ENCODE results near the gene CORO7. TPM values are rescaled to one million over a fixed set of nuclear protein-coding genes. Genes with fewer than 3 reads are reported as not detected.

CORO7 gene
- total and polyA plus RNA-seq, 5 donors from 2014 or later: 52.5 to 718 (median 63.6) TPM

- Mint-ChIP-seq H3K27ac (no peak overlapping the region), H3K4me1 (peaks cover 4 to 17% (median 7%) of the 10 kb centered on the region in 4 donors), H3K27me3 (peaks cover 18% of the 10 kb centered on the region), H3K4me3 (peak overlapping the region in 2 of 4 donors; percentile 67 to 71), H3K36me3 (no peaks in the 10 kb centered on the region), H3K9me3 (peaks cover 0 to 2% (median 0%) of the 10 kb centered on the region in 7 donors)
- Histone ChIP-seq H3K4me1 (ENCODE audit: control insufficient read depth, insufficient read depth, low read length, poor library complexity, severe bottlenecking) (peaks cover 34% of the 10 kb centered on the region), H3K36me3 (ENCODE audit: control insufficient read depth, insufficient read depth, low read length) (no peaks in the 10 kb centered on the region), H3K4me3 (ENCODE audit: low read depth, low read length) (no peak overlapping the region), H3K27me3 (ENCODE audit: control insufficient read depth, insufficient read depth, low read length) (peaks cover 6% of the 10 kb centered on the region), H3K9me3 (ENCODE audit: control insufficient read depth in 2 of 2, low read length in 2 of 2) (no peaks in the 10 kb centered on the region), H3K27ac (ENCODE audit: insufficient read depth, low read length, poor library complexity, severe bottlenecking) (no peak overlapping the region)
- ATAC-seq (ENCODE audit: low read depth in 2 of 2): no peak
- DNase-seq: no peak
Observed at GRCh38 chr16:4317532-4318450, 98.6 kb downstream of the CORO7 start.

DNA sequence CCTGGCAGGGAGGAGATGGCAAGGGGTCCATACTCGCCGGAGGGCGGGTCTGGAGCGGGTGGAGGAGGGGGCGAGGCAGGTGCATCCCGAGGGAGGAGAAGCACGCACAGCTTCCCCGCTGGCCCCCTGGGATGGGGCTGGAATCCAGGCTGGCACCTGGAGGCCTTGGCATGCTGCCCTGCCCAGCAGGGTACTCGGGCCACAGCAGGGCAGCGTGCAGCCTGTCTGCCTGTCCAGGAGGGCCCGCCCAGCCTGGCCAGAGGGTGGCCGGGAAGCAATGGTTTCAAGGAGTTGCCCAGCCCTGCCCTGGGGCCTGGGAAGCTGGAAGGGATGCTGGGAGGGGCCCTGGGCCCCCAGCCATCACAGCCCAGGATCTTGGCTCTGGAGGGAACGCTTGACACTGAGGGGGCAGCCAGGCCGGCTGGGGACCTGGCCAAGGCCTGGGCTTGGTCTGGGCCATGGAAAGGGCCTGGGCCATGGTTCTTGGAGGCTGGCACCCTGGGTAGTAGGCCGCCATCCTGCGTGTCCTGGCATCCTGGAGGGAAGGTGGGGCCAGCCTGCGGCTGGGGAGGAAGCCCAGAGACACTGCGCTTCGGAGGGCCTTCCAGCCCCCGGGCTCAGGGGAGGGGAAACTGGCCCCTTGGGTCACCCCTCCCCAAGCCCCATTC, 99.4 kb downstream of the CORO7 start:
- Mint-ChIP-seq H3K4me1 (peaks cover 4 to 17% (median 7%) of the 10 kb centered on the region in 4 donors), H3K9me3 (peaks cover 0 to 2% (median 0%) of the 10 kb centered on the region in 7 donors), H3K36me3 (no peaks in the 10 kb centered on the region), H3K27ac (no peak overlapping the region), H3K4me3 (no peak overlapping the region), H3K27me3 (peaks cover 18% of the 10 kb centered on the region)
- H3K4me3 ChIP-seq (ENCODE audit: low read depth, low read length): no peak overlapping the region
- no peaks in the 10 kb centered on the region for H3K9me3 ChIP-seq (ENCODE audit: control insufficient read depth in 2 of 2, low read length in 2 of 2)
- DNase-seq (no peak), ATAC-seq (ENCODE audit: low read depth in 2 of 2) (no peak)
- H3K4me1 ChIP-seq (ENCODE audit: control insufficient read depth, insufficient read depth, low read length, poor library complexity, severe bottlenecking): peaks cover 34% of the 10 kb centered on the region
- H3K36me3 ChIP-seq (ENCODE audit: control insufficient read depth, insufficient read depth, low read length): no peaks in the 10 kb centered on the region
- H3K27me3 ChIP-seq (ENCODE audit: control insufficient read depth, insufficient read depth, low read length): peaks cover 6% of the 10 kb centered on the region
- H3K27ac ChIP-seq (ENCODE audit: insufficient read depth, low read length, poor library complexity, severe bottlenecking): no peak overlapping the region

GRCh38 chr16:4316108-4316863, 100.1 kb downstream of the CORO7 start:
- Histone ChIP-seq H3K36me3 (ENCODE audit: control insufficient read depth, insufficient read depth, low read length) (no peaks in the 10 kb centered on the region), H3K9me3 (ENCODE audit: control insufficient read depth in 2 of 2, low read length in 2 of 2) (no peaks in the 10 kb centered on the region), H3K27ac (ENCODE audit: insufficient read depth, low read length, poor library complexity, severe bottlenecking) (no peak overlapping the region), H3K4me3 (ENCODE audit: low read depth, low read length) (no peak overlapping the region), H3K27me3 (ENCODE audit: control insufficient read depth, insufficient read depth, low read length) (peaks cover 6% of the 10 kb centered on the region), H3K4me1 (ENCODE audit: control insufficient read depth, insufficient read depth, low read length, poor library complexity, severe bottlenecking) (peaks cover 34% of the 10 kb centered on the region)
- Mint-ChIP-seq H3K27ac (no peak overlapping the region), H3K27me3 (peaks cover 18% of the 10 kb centered on the region), H3K4me3 (no peak overlapping the region), H3K4me1 (peaks cover 4 to 17% (median 7%) of the 10 kb centered on the region in 4 donors), H3K36me3 (no peaks in the 10 kb centered on the region), H3K9me3 (peaks cover 0 to 2% (median 0%) of the 10 kb centered on the region in 7 donors)
- no peak for DNase-seq
- no peak for ATAC-seq (ENCODE audit: low read depth in 2 of 2)

DNA sequence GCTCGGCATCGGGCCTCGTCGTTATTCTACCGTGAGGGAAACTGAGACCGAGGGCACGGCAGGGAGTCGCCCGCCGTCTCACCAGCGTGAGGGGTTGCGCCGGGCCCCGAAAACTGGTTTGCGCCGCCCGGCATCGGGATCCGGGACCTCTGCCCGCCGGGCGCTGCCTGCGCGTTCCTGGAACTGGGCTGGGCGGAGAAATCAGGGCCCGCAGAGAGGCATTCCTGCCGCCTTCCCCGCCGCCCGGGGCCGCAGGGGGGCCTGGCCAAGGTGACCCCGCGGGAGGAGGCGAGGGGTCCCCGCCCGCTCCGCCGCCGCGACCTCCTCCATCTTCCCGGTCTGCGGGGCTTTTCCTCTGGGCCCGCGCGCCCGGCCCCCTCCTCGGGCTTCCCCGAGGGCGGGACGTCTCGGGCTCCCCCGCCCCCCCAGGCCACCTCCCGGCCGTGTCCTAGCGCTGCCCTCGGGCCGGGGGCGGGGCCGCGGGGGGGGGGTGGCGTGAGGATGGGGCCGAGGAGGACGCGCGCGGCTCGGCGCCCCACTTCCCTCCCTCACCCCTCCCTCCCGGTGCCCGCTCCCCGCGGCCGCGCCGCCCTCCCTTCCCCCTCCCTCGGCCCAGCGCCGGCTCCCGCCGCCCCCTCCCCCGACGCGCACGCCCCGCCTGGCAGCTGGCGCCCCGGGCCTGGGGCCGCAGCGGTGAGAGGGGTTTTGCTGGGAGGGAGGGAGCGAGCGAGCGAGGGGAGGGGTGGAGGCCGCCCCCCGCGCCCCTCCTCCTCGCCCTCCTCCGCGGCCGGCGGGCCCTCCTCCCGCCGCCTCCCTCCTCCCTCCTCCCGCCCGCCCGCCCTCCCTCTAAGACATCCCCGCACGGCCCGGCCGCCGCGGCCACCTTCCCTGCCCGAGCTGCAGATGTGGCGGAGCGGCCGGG, 100.9 kb downstream of the CORO7 start, which contains the start of gene GLIS2:
Gene GLIS2, plus strand, starts transcription at position 882 of the 922 bp plus-strand sequence. CDS start 16,214 bp downstream, outside the sequence.
- Histone ChIP-seq H3K27ac (ENCODE audit: insufficient read depth, low read length, poor library complexity, severe bottlenecking) (no peak within 1 kb of the TSS), H3K4me3 (ENCODE audit: low read depth, low read length) (no peak within 1 kb of the TSS), H3K36me3 (ENCODE audit: control insufficient read depth, insufficient read depth, low read length) (no peaks in the 10 kb centered on the region), H3K9me3 (ENCODE audit: control insufficient read depth in 2 of 2, low read length in 2 of 2) (no peaks in the 10 kb centered on the region), H3K4me1 (ENCODE audit: control insufficient read depth, insufficient read depth, low read length, poor library complexity, severe bottlenecking) (peaks cover 34% of the 10 kb centered on the region), H3K27me3 (ENCODE audit: control insufficient read depth, insufficient read depth, low read length) (peaks cover 6% of the 10 kb centered on the region)
- H3K27ac Mint-ChIP-seq: peak within 1 kb of the TSS in 1 of 3 donors; percentile 71
- no peaks in the 10 kb centered on the region for H3K36me3 Mint-ChIP-seq
- H3K9me3 Mint-ChIP-seq: peaks cover 0 to 2% (median 0%) of the 10 kb centered on the region in 7 donors
- DNase-seq (peak in 1 of 3 donors; percentile 38), ATAC-seq (ENCODE audit: low read depth in 2 of 2) (no peak)
- peaks cover 18% of the 10 kb centered on the region for H3K27me3 Mint-ChIP-seq
- H3K4me3 Mint-ChIP-seq: peak within 1 kb of the TSS; percentile 88 to 96 (median 92)
- H3K4me1 Mint-ChIP-seq: peaks cover 4 to 17% (median 7%) of the 10 kb centered on the region in 4 donors

- Histone ChIP-seq H3K4me3 (ENCODE audit: low read depth, low read length) (no peak overlapping the region), H3K27me3 (ENCODE audit: control insufficient read depth, insufficient read depth, low read length) (peaks cover 6% of the 10 kb centered on the region), H3K4me1 (ENCODE audit: control insufficient read depth, insufficient read depth, low read length, poor library complexity, severe bottlenecking) (peaks cover 31% of the 10 kb centered on the region), H3K9me3 (ENCODE audit: control insufficient read depth in 2 of 2, low read length in 2 of 2) (no peaks in the 10 kb centered on the region), H3K27ac (ENCODE audit: insufficient read depth, low read length, poor library complexity, severe bottlenecking) (no peak overlapping the region), H3K36me3 (ENCODE audit: control insufficient read depth, insufficient read depth, low read length) (no peaks in the 10 kb centered on the region)
- Mint-ChIP-seq H3K27ac (peak overlapping the region in 2 of 3 donors; percentile 71 to 90), H3K4me1 (peaks cover 4 to 17% (median 7%) of the 10 kb centered on the region in 4 donors), H3K9me3 (peaks cover 0 to 2% (median 0%) of the 10 kb centered on the region in 7 donors), H3K4me3 (peak overlapping the region; percentile 88 to 96 (median 92)), H3K36me3 (no peaks in the 10 kb centered on the region), H3K27me3 (peaks cover 18% of the 10 kb centered on the region)
- DNase-seq (peak in 2 of 3 donors; percentile 39 to 50), ATAC-seq (ENCODE audit: low read depth in 2 of 2) (peak in 1 of 2 donors; percentile 21)
Observed at GRCh38 chr16:4314532-4315185, 101.7 kb downstream of the CORO7 start.

DNA sequence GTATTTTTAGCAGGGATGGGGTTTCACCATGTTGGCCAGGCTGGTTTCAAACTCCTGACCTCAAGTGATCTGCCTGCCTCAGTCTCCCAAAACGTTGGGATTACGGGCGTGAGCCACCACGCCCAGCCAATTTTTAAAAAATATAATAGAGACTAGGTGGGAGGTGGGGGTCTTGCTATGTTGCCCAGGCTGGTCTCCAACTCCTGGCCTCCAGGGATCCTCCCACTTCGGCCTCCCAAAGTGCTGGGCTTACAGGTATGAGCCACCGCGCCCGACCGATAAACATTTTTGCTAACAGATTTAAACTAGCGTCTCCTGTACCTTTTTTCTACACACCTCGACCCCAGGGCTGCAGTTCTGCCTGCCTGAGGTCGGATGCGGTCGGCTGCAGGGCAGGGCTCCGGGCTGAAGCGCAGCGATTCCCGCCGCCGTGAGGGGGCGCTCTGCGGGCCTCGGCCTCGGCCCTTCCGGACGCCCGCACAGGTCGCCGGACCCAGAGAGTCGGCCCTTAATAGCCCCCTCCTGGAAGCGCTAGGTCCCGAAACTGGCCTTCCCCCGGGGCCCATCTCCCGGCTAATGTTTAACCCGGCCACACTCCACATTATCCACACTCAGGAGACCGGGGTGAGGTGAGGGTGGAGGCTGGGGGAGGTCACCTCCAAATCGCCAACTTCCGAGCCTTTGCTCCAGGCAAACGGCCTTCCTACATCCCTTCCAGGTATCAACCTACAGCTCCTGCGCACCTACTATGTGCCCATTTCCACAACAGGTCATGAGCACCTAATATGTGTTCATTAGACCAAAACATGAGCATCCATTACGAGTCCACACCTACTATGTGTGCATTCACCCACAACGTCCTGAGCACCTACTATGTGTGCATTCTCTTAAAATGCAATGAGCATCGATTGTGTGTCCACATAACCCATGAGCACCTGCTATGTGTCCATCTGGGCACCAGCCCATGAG, 102.5 kb downstream of the CORO7 start:
- H3K36me3 Mint-ChIP-seq: no peaks in the 10 kb centered on the region
- peaks cover 18% of the 10 kb centered on the region for H3K27me3 Mint-ChIP-seq
- H3K4me1 Mint-ChIP-seq: peaks cover 4 to 14% (median 7%) of the 10 kb centered on the region in 4 donors
- no peak overlapping the region for H3K27ac ChIP-seq (ENCODE audit: insufficient read depth, low read length, poor library complexity, severe bottlenecking)
- no peaks in the 10 kb centered on the region for H3K9me3 ChIP-seq (ENCODE audit: control insufficient read depth in 2 of 2, low read length in 2 of 2)
- peak overlapping the region in 1 of 3 donors; percentile 71 for H3K27ac Mint-ChIP-seq
- H3K4me3 ChIP-seq (ENCODE audit: low read depth, low read length): no peak overlapping the region
- H3K9me3 Mint-ChIP-seq: peaks cover 0 to 2% (median 0%) of the 10 kb centered on the region in 7 donors
- H3K27me3 ChIP-seq (ENCODE audit: control insufficient read depth, insufficient read depth, low read length): peaks cover 6% of the 10 kb centered on the region
- peaks cover 23% of the 10 kb centered on the region for H3K4me1 ChIP-seq (ENCODE audit: control insufficient read depth, insufficient read depth, low read length, poor library complexity, severe bottlenecking)
- H3K4me3 Mint-ChIP-seq: peak overlapping the region; percentile 32 to 96 (median 90)
- DNase-seq (peak in 1 of 3 donors; percentile 39), ATAC-seq (ENCODE audit: low read depth in 2 of 2) (no peak)
- H3K36me3 ChIP-seq (ENCODE audit: control insufficient read depth, insufficient read depth, low read length): no peaks in the 10 kb centered on the region
